Hepatocyte (in vitro differentiated cells): Measurements from ENCODE around the gene CCZ1B. TPM values are rescaled to one million over a fixed set of nuclear protein-coding genes. Genes with fewer than 3 reads are reported as not detected.
"Not testable (repeated sequence)": the region's sequence is repeated elsewhere in the genome, so short reads cannot be mapped to it uniquely, and the experiment has no call there.

Experiments used
- DNase-seq: peaks from one replicate; pipeline ENCODE4 v3.0.0-alpha.2; 2016; ENCODE audit warnings: low spot score
- H2AFZ ChIP-seq: fragments of 200-600 bp; sonication (generic); 2 replicates; pipeline ENCODE4 v1.6.0; 2016; ENCODE audit warnings: antibody characterized with exemption, mild to moderate bottlenecking
- H3K27ac ChIP-seq: fragments of 200-600 bp; sonication (generic); 2 replicates; pipeline ENCODE4 v1.5.1; 2016; ENCODE audit warnings: mild to moderate bottlenecking
- H3K27me3 ChIP-seq: fragments of 200-600 bp; sonication (generic); 2 replicates; pipeline ENCODE4 v1.6.1; 2016
- H3K36me3 ChIP-seq: fragments of 200-600 bp; sonication (generic); replicated peaks from 2 replicates; pipeline ENCODE4 v1.5.1; 2016; ENCODE audit warnings: low read depth; ENCODE audit not compliant: insufficient read depth
- H3K4me1 ChIP-seq: fragments of 200-600 bp; sonication (generic); 2 replicates; pipeline ENCODE4 v1.5.1; 2016; ENCODE audit warnings: mild to moderate bottlenecking, moderate library complexity; ENCODE audit not compliant: insufficient read depth
- H3K4me2 ChIP-seq: fragments of 200-600 bp; sonication (generic); 2 replicates; pipeline ENCODE4 v1.6.0; 2016
- H3K4me3 ChIP-seq: fragments of 200-600 bp; sonication (generic); 2 replicates; pipeline ENCODE4 v1.5.1; 2016; ENCODE audit warnings: mild to moderate bottlenecking
- H3K79me2 ChIP-seq: fragments of 200-600 bp; sonication (generic); 2 replicates; pipeline ENCODE4 v1.6.0; 2017; ENCODE audit warnings: mild to moderate bottlenecking
- H3K9me2 ChIP-seq: fragments of 200-600 bp; sonication (generic); replicated peaks from 2 replicates; pipeline ENCODE4 v1.6.0; 2017; ENCODE audit warnings: mild to moderate bottlenecking; ENCODE audit not compliant: insufficient read depth
- H3K9me3 ChIP-seq: fragments of 200-600 bp; sonication (generic); 2 replicates; pipeline ENCODE4 v1.5.1; 2016; ENCODE audit warnings: low read depth, mild to moderate bottlenecking
- H4K20me1 ChIP-seq: fragments of 200-600 bp; sonication (generic); 2 replicates; pipeline ENCODE4 v1.6.0; 2016; ENCODE audit warnings: mild to moderate bottlenecking; ENCODE audit not compliant: insufficient read depth, poor library complexity, severe bottlenecking
- EZH2 ChIP-seq: fragments of 200-600 bp; sonication (generic); IDR thresholded peaks from 2 replicates; pipeline ENCODE4 v1.6.1; 2016; ENCODE audit warnings: antibody characterized with exemption, mild to moderate bottlenecking, borderline replicate concordance
- EZH2phosphoT487 ChIP-seq: fragments of 200-600 bp; sonication (generic); IDR thresholded peaks from one replicate; pipeline ENCODE4 v1.6.1; 2018; ENCODE audit warnings: antibody characterized with exemption, mild to moderate bottlenecking, low read depth, moderate library complexity; ENCODE audit not compliant: unreplicated experiment, severe bottlenecking
- WGBS: methylation state at CpG from one replicate; pipeline ENCODE4 v1.1.6; 2016; ENCODE audit warnings: low lambda C conversion rate; ENCODE audit errors: missing lambda C conversion rate; 5-methylcytosine and 5-hydroxymethylcytosine counted together
- polyA plus RNA-seq: library from polyadenylated mRNA; unstranded; fragments of >200 nt; fragmentation: Nextera tagmentation; extraction: Ambion mirVana; gene quantifications from 2 replicates; pipeline ENCODE4 v1.2.1, GENCODE V29; 2016
- total RNA-seq: library from RNA; depleted of rRNA; stranded (reverse); fragments of >200 nt; gene quantifications from 2 replicates; pipeline ENCODE4 v1.2.3, GENCODE V29; 2014
- TF ChIP-seq, protein P1 (sequence below): fragments of 200-600 bp; sonication (generic); IDR thresholded peaks from 2 replicates; pipeline ENCODE4 v1.5.1; 2016; ENCODE audit warnings: antibody characterized with exemption, mild to moderate bottlenecking; ENCODE audit not compliant: poor library complexity

CCZ1B gene
- total and polyA plus RNA-seq, 2 experiments from 2014 or later: 25.0 to 28.9 TPM

DNA sequence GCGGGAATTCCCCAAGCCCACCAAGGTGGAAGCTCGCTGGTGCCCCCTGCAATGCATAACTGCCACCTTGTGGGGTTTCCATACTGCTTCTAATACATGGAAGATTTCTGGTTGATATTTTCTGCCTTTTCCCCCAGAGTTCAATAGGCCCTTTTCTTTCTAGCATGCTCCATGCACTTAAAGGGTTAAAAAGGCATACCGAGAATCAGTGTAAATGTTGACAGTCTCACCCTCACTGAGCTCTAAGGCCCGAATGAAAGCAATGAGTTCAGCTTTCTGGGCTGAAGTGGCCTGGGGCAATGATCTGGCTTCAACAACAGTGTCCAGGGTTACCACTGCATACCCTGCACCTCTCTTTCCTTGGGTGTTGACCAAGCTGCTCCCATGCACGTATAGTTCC is 17.0 kb upstream of the CCZ1B start:
- WGBS: 28% methylated on average over 5 of the region's 5 CpGs
- H3K79me2 ChIP-seq, DNase-seq, H4K20me1 ChIP-seq, H2AFZ ChIP-seq, H3K4me2 ChIP-seq, H3K27me3 ChIP-seq, H3K4me3 ChIP-seq, H3K9me2 ChIP-seq, H3K36me3 ChIP-seq, H3K9me3 ChIP-seq, H3K27ac ChIP-seq, H3K4me1 ChIP-seq: not testable (repeated sequence)

DNA sequence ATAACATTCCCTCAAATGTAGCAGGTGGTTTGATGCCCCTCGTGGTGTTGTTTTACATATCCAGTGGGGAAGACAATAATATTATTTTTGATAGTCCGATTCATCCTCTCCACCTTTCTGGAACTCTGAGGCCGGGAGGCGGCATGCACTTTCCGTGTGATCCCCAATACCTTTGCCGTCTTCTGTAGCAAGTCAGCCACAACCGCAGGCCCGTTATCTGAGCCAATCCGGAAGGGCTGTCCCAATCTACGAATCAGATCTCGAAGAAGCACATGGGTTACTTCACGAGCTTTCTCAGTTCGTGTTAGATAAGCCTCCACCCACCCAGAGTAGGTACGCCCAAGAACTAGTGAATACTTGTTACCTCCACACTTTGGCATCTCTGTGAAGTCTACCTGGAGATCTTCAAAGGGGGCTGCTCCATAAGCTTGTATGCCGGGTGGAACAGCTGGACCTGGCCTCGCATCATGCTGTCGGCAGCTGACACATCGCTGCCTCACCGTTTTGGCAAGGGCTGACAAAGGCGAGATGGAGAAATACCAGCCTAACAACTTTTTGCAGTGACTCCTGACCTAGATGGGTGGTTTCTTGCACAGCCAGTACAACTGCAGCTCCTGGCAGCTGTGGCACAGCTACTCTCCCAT is 16.3 kb upstream of the CCZ1B start:
- H3K79me2 ChIP-seq, DNase-seq, H3K27ac ChIP-seq, H4K20me1 ChIP-seq, H3K4me3 ChIP-seq, H3K9me3 ChIP-seq, H3K9me2 ChIP-seq, H3K36me3 ChIP-seq, H3K27me3 ChIP-seq, H3K4me1 ChIP-seq, H3K4me2 ChIP-seq, H2AFZ ChIP-seq: not testable (repeated sequence)
- 69% methylated on average over 20 of the region's 20 CpGs for WGBS

DNA sequence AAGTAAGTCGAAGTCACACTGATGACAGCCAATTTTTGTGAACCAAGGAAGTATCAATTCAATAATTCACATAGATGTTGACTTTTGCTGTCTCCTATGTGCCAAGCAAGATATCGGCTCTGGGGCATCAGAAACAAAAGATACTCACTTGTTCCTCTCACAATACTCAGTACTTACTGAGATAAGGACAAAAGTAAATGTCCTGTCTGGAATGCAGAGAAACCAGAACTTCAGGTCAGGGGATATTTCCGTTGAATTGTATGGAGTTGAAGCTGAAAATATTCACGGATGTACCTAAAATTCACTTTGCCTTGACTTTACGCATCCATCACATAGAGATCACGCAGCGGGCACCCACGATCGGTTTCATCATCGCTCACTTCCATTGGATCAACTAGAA is 11.0 kb upstream of the CCZ1B start:
- not testable (repeated sequence) for H3K4me2 ChIP-seq, H4K20me1 ChIP-seq, H3K36me3 ChIP-seq, H3K9me2 ChIP-seq, H3K4me3 ChIP-seq, H3K27me3 ChIP-seq, H3K27ac ChIP-seq, H3K4me1 ChIP-seq, DNase-seq, H3K9me3 ChIP-seq, H3K79me2 ChIP-seq, H2AFZ ChIP-seq
- 81% methylated on average over 10 of the region's 10 CpGs for WGBS

DNA sequence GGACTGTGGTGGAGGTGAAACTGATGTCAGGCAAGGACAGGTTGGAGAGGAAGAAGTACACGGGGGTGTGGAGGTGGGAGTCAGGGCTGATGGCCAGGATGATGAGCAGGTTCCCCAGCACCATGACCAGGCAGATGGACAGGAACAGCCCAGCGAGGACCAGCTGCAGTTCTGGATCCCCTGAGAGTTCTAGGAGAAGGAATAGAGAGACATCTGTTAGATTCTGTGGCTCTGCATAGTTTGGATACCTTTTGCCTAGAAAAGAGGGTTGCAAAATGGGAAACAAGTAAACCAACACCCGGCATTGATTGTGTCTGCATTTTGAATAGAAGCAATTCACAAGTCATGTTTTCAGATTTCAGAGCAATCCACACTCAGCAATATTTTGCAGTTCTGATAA is 9.4 kb upstream of the CCZ1B start:
- H2AFZ ChIP-seq, H3K27me3 ChIP-seq, H3K9me2 ChIP-seq, H4K20me1 ChIP-seq, H3K79me2 ChIP-seq, H3K9me3 ChIP-seq, H3K4me2 ChIP-seq, H3K4me1 ChIP-seq, H3K27ac ChIP-seq, DNase-seq, H3K4me3 ChIP-seq, H3K36me3 ChIP-seq: not testable (repeated sequence)
- 70% methylated on average over 3 of the region's 3 CpGs for WGBS

DNA sequence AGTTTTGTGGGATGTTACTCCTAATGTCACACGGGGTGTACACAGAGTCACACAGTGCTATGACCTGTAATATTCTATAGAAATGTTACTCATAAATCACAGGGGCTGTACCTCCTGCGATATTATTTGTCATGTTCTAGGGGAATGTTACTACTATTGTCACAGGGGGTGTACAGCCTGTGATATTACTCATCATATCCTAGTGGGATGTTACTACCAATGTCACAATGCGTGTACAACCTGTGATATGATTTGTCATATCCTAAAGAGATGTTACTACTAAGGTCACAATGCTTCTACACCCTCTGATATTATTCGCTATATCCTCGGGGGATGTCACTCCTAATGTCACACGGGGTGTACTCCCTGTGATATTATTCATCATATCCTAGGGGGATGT is 7.6 kb upstream of the CCZ1B start:
- H3K9me3 ChIP-seq: no peaks in the 10 kb centered on the region
- H2AFZ ChIP-seq: no peak overlapping the region
- no peaks in the 10 kb centered on the region for H4K20me1 ChIP-seq
- no peak for DNase-seq
- H3K27me3 ChIP-seq: no peaks in the 10 kb centered on the region
- H3K79me2 ChIP-seq: no peaks in the 10 kb centered on the region
- H3K36me3 ChIP-seq: no peaks in the 10 kb centered on the region
- no peak for TF ChIP-seq EZH2phosphoT487
- no peak for TF ChIP-seq EZH2
- TF ChIP-seq, protein P1, sequence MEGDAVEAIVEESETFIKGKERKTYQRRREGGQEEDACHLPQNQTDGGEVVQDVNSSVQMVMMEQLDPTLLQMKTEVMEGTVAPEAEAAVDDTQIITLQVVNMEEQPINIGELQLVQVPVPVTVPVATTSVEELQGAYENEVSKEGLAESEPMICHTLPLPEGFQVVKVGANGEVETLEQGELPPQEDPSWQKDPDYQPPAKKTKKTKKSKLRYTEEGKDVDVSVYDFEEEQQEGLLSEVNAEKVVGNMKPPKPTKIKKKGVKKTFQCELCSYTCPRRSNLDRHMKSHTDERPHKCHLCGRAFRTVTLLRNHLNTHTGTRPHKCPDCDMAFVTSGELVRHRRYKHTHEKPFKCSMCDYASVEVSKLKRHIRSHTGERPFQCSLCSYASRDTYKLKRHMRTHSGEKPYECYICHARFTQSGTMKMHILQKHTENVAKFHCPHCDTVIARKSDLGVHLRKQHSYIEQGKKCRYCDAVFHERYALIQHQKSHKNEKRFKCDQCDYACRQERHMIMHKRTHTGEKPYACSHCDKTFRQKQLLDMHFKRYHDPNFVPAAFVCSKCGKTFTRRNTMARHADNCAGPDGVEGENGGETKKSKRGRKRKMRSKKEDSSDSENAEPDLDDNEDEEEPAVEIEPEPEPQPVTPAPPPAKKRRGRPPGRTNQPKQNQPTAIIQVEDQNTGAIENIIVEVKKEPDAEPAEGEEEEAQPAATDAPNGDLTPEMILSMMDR: no peak
- no peak overlapping the region for H3K27ac ChIP-seq
- no peaks in the 10 kb centered on the region for H3K9me2 ChIP-seq
- H3K4me1 ChIP-seq: no peaks in the 10 kb centered on the region
- H3K4me2 ChIP-seq: no peak overlapping the region
- 90% methylated on average over 6 of the region's 6 CpGs for WGBS
- H3K4me3 ChIP-seq: no peak overlapping the region
